Activated naive CD4-positive, alpha-beta T cell treated with anti-CD3 and anti-CD28 coated beads, Interleukin-2, amount 50 U/mL, for 16 hours (primary cell): Measurements from ENCODE around the gene BTBD9.

ENCODE experiments used
- DNase-seq: peaks from one replicate; pipeline ENCODE4 v3.0.0-alpha.2; 2020

BTBD9 gene

GRCh38 chr6:38423746-38424145, 216.0 kb downstream of the BTBD9 start:
- no peak for DNase-seq

GRCh38 chr6:38420207-38420606, 219.5 kb downstream of the BTBD9 start:
- no peak for DNase-seq

GRCh38 chr6:38417521-38417920, 222.2 kb downstream of the BTBD9 start:
- no peak for DNase-seq

GRCh38 chr6:38415231-38416005, 224.3 kb downstream of the BTBD9 start:
- no peak for DNase-seq

GRCh38 chr6:38413102-38413800, 226.5 kb downstream of the BTBD9 start:
- no peak for DNase-seq

GRCh38 chr6:38407192-38407591, 232.5 kb downstream of the BTBD9 start:
- DNase-seq = no peak

GRCh38 chr6:38406096-38406495, 233.6 kb downstream of the BTBD9 start:
- DNase-seq = no peak

GRCh38 chr6:38404900-38405556, 234.7 kb downstream of the BTBD9 start:
- no peak for DNase-seq

GRCh38 chr6:38404355-38404754, 235.4 kb downstream of the BTBD9 start:
- DNase-seq = no peak

- no peak for DNase-seq
These were observed 236.2 kb downstream of the BTBD9 start for GRCh38 chr6:38403548-38403947.

- DNase-seq = no peak
These were observed 239.0 kb downstream of the BTBD9 start for GRCh38 chr6:38400764-38401163.

GRCh38 chr6:38400101-38400500, 239.6 kb downstream of the BTBD9 start:
- no peak for DNase-seq

GRCh38 chr6:38396209-38396608, 243.5 kb downstream of the BTBD9 start:
- DNase-seq = no peak

GRCh38 chr6:38393986-38394385, 245.7 kb downstream of the BTBD9 start:
- DNase-seq = no peak

GRCh38 chr6:38391626-38392579, 247.8 kb downstream of the BTBD9 start:
- no peak for DNase-seq

GRCh38 chr6:38391206-38391605, 248.5 kb downstream of the BTBD9 start:
- DNase-seq = no peak

GRCh38 chr6:38389875-38390274, 249.9 kb downstream of the BTBD9 start:
- no peak for DNase-seq

- DNase-seq = no peak
These were observed 251.8 kb downstream of the BTBD9 start for GRCh38 chr6:38387971-38388370.

GRCh38 chr6:38387461-38387860, 252.3 kb downstream of the BTBD9 start:
- DNase-seq = no peak

- no peak for DNase-seq
These were observed 260.9 kb downstream of the BTBD9 start for GRCh38 chr6:38378801-38379200.

GRCh38 chr6:38375937-38376336, 263.8 kb downstream of the BTBD9 start:
- DNase-seq = no peak

- DNase-seq = no peak
These were observed 264.4 kb downstream of the BTBD9 start for GRCh38 chr6:38375341-38375740.

GRCh38 chr6:38371881-38372280, 267.8 kb downstream of the BTBD9 start:
- no peak for DNase-seq
